H9 (cell line): ENCODE data around the gene UBXN11. TPM values are rescaled to one million over a fixed set of nuclear protein-coding genes. Genes with fewer than 3 reads are reported as not detected.

Source experiments
- DNase-seq: peaks from one replicate; pipeline ENCODE4 v3.0.0-alpha.2; 2017
- H2AFZ ChIP-seq: one replicate; pipeline ENCODE4 v1.6.1; 2013; ENCODE audit warnings: mild to moderate bottlenecking, low read length, control low read depth, moderate library complexity
- H2AK5ac ChIP-seq: 2 replicates; pipeline ENCODE4 v1.6.1; 2013; ENCODE audit warnings: low read length, control low read depth, mixed read lengths; ENCODE audit not compliant: insufficient read length
- H2BK120ac ChIP-seq: one replicate; pipeline ENCODE4 v1.6.1; 2013; ENCODE audit warnings: low read depth, mild to moderate bottlenecking, low read length, control low read depth, inconsistent platforms; ENCODE audit not compliant: poor library complexity, severe bottlenecking
- H2BK12ac ChIP-seq: 2 replicates; pipeline ENCODE4 v1.6.1; 2013; ENCODE audit warnings: low read length, control low read depth, mixed read lengths, low read depth; ENCODE audit not compliant: insufficient read length
- H2BK15ac ChIP-seq: 2 replicates; pipeline ENCODE4 v1.6.1; 2013; ENCODE audit warnings: low read depth, low read length, control low read depth
- H2BK20ac ChIP-seq: one replicate; pipeline ENCODE4 v1.6.1; 2013; ENCODE audit warnings: low read depth, mild to moderate bottlenecking, low read length, control low read depth, inconsistent platforms; ENCODE audit not compliant: poor library complexity, severe bottlenecking
- H2BK5ac ChIP-seq: 2 replicates; pipeline ENCODE4 v1.6.1; 2013; ENCODE audit warnings: low read length, control low read depth, mixed read lengths; ENCODE audit not compliant: insufficient read length
- H3K14ac ChIP-seq: 2 replicates; pipeline ENCODE4 v1.6.1; 2013; ENCODE audit warnings: low read length, control low read depth; ENCODE audit not compliant: insufficient read depth
- H3K18ac ChIP-seq: 2 replicates; pipeline ENCODE4 v1.6.1; 2013; ENCODE audit warnings: low read depth, mild to moderate bottlenecking, mixed read lengths, low read length, control low read depth; ENCODE audit not compliant: insufficient read length
- H3K23ac ChIP-seq: 2 replicates; pipeline ENCODE4 v1.6.1; 2013; ENCODE audit warnings: low read length, control low read depth, mixed read lengths, low read depth; ENCODE audit not compliant: insufficient read length
- H3K23me2 ChIP-seq: 2 replicates; pipeline ENCODE4 v1.6.1; 2013; ENCODE audit warnings: low read depth, mild to moderate bottlenecking, mixed read lengths, low read length, control low read depth; ENCODE audit not compliant: insufficient read length, poor library complexity, severe bottlenecking
- H3K27ac ChIP-seq: 2 replicates; pipeline ENCODE4 v1.5.1; 2013; ENCODE audit warnings: low read length, control low read depth, mixed read lengths, low read depth; ENCODE audit not compliant: insufficient read length
- H3K27me3 ChIP-seq: 2 replicates; pipeline ENCODE4 v1.6.1; 2013; ENCODE audit warnings: low read length, control low read depth, inconsistent platforms; ENCODE audit not compliant: insufficient read depth
- H3K4ac ChIP-seq: 2 replicates; pipeline ENCODE4 v1.6.1; 2013; ENCODE audit warnings: low read depth, mild to moderate bottlenecking, control low read depth, inconsistent platforms, low read length, moderate library complexity
- H3K4me1 ChIP-seq: 2 replicates; pipeline ENCODE4 v1.6.1; 2013; ENCODE audit warnings: low read length, control low read depth, inconsistent platforms; ENCODE audit not compliant: insufficient read depth
- H3K4me2 ChIP-seq: 2 replicates; pipeline ENCODE4 v1.6.1; 2013; ENCODE audit warnings: low read length, control low read depth, mixed read lengths; ENCODE audit not compliant: insufficient read length, insufficient read depth
- H3K56ac ChIP-seq: 2 replicates; pipeline ENCODE4 v1.6.1; 2013; ENCODE audit warnings: low read depth, mild to moderate bottlenecking, mixed read lengths, low read length, control low read depth; ENCODE audit not compliant: insufficient read length
- H3K79me1 ChIP-seq: 2 replicates; pipeline ENCODE4 v1.6.1; 2013; ENCODE audit warnings: low read depth, mild to moderate bottlenecking, moderate library complexity, low read length, control low read depth, inconsistent platforms; ENCODE audit not compliant: insufficient read depth, poor library complexity, severe bottlenecking
- H3K79me2 ChIP-seq: 2 replicates; pipeline ENCODE4 v1.6.1; 2013; ENCODE audit warnings: low read length, control low read depth, inconsistent platforms; ENCODE audit not compliant: insufficient read depth
- H3K9ac ChIP-seq: 2 replicates; pipeline ENCODE4 v1.6.1; 2013; ENCODE audit warnings: low read length, control low read depth, mixed read lengths; ENCODE audit not compliant: insufficient read length; ENCODE audit errors: extremely low read depth
- H3K9me3 ChIP-seq: one replicate; pipeline ENCODE4 v1.6.1; 2013; ENCODE audit warnings: low read depth, low read length, inconsistent platforms; ENCODE audit not compliant: control insufficient read depth
- H3T11ph ChIP-seq: one replicate; pipeline ENCODE4 v1.6.1; 2013; ENCODE audit warnings: mild to moderate bottlenecking, low read length, control low read depth, inconsistent platforms
- H4K20me1 ChIP-seq: one replicate; pipeline ENCODE4 v1.6.1; 2013; ENCODE audit not compliant: control insufficient read depth, insufficient read length, insufficient read depth
- H4K5ac ChIP-seq: 2 replicates; pipeline ENCODE4 v1.6.1; 2013; ENCODE audit warnings: low read depth, mild to moderate bottlenecking, mixed read lengths, low read length, control low read depth; ENCODE audit not compliant: insufficient read length
- H4K8ac ChIP-seq: replicated peaks from 2 replicates; pipeline ENCODE4 v1.6.1; 2013; ENCODE audit warnings: low read length, control low read depth, mixed read lengths, low read depth; ENCODE audit not compliant: insufficient read length
- H4K91ac ChIP-seq: 2 replicates; pipeline ENCODE4 v1.6.1; 2013; ENCODE audit warnings: low read depth, mild to moderate bottlenecking, moderate library complexity, mixed read lengths, low read length, control low read depth; ENCODE audit not compliant: insufficient read length
- H3K27ac Mint-ChIP-seq, 3 experiments: 2 replicates in 2 of 3; 3 replicates in 1 of 3; pipeline ENCODE4 v1.8.0; 2020 to 2021; ENCODE audit warnings: mixed read lengths in 3 of 3, mild to moderate bottlenecking in 1 of 3, moderate library complexity in 1 of 3
- H3K27me3 Mint-ChIP-seq: 2 replicates; pipeline ENCODE4 v1.8.0; 2021; ENCODE audit warnings: low read depth, mild to moderate bottlenecking, moderate library complexity, mixed read lengths
- H3K36me3 Mint-ChIP-seq, 3 experiments: 2 replicates in 2 of 3; 3 replicates in 1 of 3; pipeline ENCODE4 v1.8.0; 2020 to 2021; ENCODE audit warnings: low read depth in 3 of 3, mixed read lengths in 3 of 3; ENCODE audit not compliant: insufficient read depth in 1 of 3
- H3K4me1 Mint-ChIP-seq, 2 experiments: 2 replicates each; pipeline ENCODE4 v1.8.0; 2020; ENCODE audit warnings: mixed read lengths in 2 of 2
- H3K4me3 Mint-ChIP-seq, 2 experiments: 2 replicates in 1 of 2; 3 replicates in 1 of 2; pipeline ENCODE4 v1.8.0; 2020 to 2021; ENCODE audit warnings: mild to moderate bottlenecking in 2 of 2, mixed read lengths in 2 of 2, moderate library complexity in 1 of 2
- H3K9me3 Mint-ChIP-seq, 2 experiments: 2 replicates in 1 of 2; 3 replicates in 1 of 2; pipeline ENCODE4 v1.8.0; 2020; ENCODE audit warnings: mild to moderate bottlenecking in 2 of 2, mixed read lengths in 2 of 2, moderate library complexity in 1 of 2
- WGBS: extraction: QIAGEN DNeasy Blood & Tissue Kit; methylation state at CpG from one replicate; pipeline ENCODE4 v1.1.7; 2013; ENCODE audit warnings: missing lambda C conversion rate, low lambda C conversion rate, mixed read lengths; ENCODE audit not compliant: insufficient read length; ENCODE audit errors: extremely low coverage; 5-methylcytosine and 5-hydroxymethylcytosine counted together
- total RNA-seq: library from RNA; stranded (reverse); gene quantifications from 2 replicates; pipeline ENCODE4 v1.2.1, GENCODE V29; 2021
- TF ChIP-seq, protein P1 (sequence below): fragments of 200-600 bp; sonication (generic); conservative IDR thresholded peaks from 3 replicates; pipeline ENCODE4 v1.8.0; 2021; ENCODE audit warnings: antibody characterized with exemption, mild to moderate bottlenecking

The UBXN11 gene
- total RNA-seq, 1 experiment from 2014 or later, result 13.7 TPM

DNA sequence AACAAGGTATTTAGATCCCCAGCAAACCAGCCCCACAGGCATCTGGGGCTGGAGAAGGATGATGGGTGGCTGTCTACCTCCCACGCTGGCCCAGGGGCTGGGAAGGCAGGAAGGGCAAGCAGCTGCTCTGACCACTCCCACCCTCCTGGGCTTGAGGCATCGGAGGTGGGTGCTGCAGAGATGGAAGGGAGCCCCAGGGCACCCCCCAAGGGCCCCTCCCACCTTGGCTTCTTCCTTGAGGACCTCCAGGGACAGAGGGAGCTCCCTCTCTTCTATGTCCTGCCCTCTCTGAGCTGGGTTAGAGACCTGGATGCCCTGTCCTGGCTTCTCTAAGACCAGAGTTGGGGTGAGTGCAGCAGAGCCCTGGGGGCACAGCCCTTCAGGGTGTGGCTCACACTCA is 14.5 kb upstream of the UBXN11 start:
- Histone ChIP-seq H3K4me1 (no peaks in the 10 kb centered on the region), H3K4ac (no peak overlapping the region), H3K56ac (no peak overlapping the region), H4K20me1 (no peaks in the 10 kb centered on the region), H3T11ph (no peak overlapping the region), H3K18ac (no peak overlapping the region), H3K9me3 (no peaks in the 10 kb centered on the region), H3K23me2 (no peaks in the 10 kb centered on the region), H3K9ac (no peak overlapping the region), H2BK20ac (no peak overlapping the region), H4K5ac (no peak overlapping the region), H3K23ac (no peak overlapping the region), H2BK120ac (no peak overlapping the region), H3K27ac (no peak overlapping the region), H4K8ac (no peak overlapping the region), H2BK15ac (no peak overlapping the region), H2BK5ac (no peak overlapping the region), H4K91ac (no peak overlapping the region), H3K27me3 (no peaks in the 10 kb centered on the region), H3K79me2 (no peaks in the 10 kb centered on the region), H2AK5ac (no peak overlapping the region), H2BK12ac (no peak overlapping the region), H3K14ac (no peak overlapping the region), H3K4me2 (no peak overlapping the region), H3K79me1 (no peaks in the 10 kb centered on the region), H2AFZ (no peak overlapping the region)
- H3K27me3 Mint-ChIP-seq, result no peaks in the 10 kb centered on the region
- no peaks in the 10 kb centered on the region for H3K9me3 Mint-ChIP-seq
- H3K4me1 Mint-ChIP-seq, result peaks cover 29 to 40% of the 10 kb centered on the region in 2 experiments
- H3K4me3 Mint-ChIP-seq, result no peak overlapping the region
- H3K27ac Mint-ChIP-seq, result no peak overlapping the region
- peaks cover 16 to 46% (median 32%) of the 10 kb centered on the region in 3 experiments; a peak in 6 of 7 replicates for H3K36me3 Mint-ChIP-seq
- TF ChIP-seq, protein P1, sequence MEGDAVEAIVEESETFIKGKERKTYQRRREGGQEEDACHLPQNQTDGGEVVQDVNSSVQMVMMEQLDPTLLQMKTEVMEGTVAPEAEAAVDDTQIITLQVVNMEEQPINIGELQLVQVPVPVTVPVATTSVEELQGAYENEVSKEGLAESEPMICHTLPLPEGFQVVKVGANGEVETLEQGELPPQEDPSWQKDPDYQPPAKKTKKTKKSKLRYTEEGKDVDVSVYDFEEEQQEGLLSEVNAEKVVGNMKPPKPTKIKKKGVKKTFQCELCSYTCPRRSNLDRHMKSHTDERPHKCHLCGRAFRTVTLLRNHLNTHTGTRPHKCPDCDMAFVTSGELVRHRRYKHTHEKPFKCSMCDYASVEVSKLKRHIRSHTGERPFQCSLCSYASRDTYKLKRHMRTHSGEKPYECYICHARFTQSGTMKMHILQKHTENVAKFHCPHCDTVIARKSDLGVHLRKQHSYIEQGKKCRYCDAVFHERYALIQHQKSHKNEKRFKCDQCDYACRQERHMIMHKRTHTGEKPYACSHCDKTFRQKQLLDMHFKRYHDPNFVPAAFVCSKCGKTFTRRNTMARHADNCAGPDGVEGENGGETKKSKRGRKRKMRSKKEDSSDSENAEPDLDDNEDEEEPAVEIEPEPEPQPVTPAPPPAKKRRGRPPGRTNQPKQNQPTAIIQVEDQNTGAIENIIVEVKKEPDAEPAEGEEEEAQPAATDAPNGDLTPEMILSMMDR, result no peak
- DNase-seq, result no peak
- WGBS, result no CpG with 5 or more reads among the region's 2 CpGs
